HT1080 (cell line): ENCODE results near the gene SLC5A11. TPM values are rescaled to one million over a fixed set of nuclear protein-coding genes. Genes with fewer than 3 reads are reported as not detected.
A peak's percentile ranks its signal among the peaks of the same experiment; 100 is the strongest.
"Not testable (repeated sequence)": the region's sequence is repeated elsewhere in the genome, so short reads cannot be mapped to it uniquely, and the experiment has no call there.

ENCODE experiments used
- DNase-seq: peaks from one replicate; pipeline ENCODE4 v3.0.0-alpha.2; 2015; ENCODE audit warnings: low read depth
- total RNA-seq: library from RNA; depleted of rRNA; stranded (reverse); fragments of >200 nt; shearing (Covaris generic); gene quantifications from 2 replicates; pipeline ENCODE4 v1.2.3, GENCODE V29; 2014

The SLC5A11 gene
- total RNA-seq, 1 experiment from 2014 or later: 0.06 TPM

DNA sequence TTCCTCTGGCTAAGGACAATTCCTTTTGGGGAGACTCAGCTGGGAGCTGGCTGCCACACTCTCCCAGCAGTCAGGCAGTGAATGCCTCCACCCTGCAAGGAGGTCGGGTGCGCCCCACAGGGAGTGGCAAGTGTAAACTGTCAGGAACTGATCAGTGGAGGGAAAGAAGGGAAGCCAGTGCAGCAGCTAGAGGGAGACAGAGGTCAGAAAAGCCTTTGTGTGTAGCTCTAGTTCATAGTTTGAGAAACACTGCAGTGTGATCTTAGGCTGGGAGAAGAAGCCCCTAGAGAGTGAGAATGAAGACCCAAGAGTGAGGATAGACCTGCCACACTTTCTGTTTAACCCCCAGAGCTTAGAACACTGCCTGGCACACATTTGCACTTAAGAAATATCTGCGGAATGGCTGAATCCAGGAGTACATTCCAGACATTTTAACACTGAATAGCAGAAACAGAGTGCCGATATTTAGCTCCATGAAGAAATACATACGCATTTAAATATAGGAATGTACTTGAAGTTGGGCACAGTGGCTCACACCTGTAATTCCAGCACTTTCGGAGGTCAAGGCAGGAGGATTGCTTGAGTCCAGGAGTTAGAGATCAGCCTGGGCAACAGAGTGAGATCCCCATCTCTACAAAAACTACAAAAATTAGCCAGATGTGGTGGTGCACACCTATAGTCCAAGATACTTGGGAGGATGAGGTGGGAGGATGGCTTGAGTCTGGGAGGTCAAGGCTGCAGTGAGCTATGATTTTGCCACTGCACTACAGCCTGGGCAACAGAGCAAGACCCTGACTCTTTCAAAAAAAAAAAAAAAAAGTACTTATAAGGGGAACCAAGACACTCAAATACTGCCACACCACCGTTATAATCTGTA is 11.1 kb upstream of the SLC5A11 start:
- DNase-seq: peak; percentile 60

DNA sequence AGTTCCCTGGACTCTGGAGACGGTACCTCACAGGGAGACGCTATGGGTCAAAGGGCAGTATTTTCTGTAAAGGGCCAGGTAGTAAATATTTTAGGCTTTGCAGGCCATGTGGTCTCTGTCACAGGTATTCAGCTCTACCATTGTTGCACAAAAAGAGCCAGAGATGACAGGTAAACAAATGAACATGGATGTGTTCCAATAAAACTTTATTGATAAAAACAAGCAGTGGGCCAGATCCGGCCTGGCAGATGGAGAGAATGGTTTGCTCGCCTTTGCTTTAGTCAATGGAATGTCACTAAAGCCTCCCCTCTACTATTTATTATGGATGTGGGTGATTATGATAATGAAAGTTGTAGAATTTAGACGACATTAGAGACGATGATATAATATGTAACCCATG is 8.9 kb upstream of the SLC5A11 start:
- DNase-seq: no peak

DNA sequence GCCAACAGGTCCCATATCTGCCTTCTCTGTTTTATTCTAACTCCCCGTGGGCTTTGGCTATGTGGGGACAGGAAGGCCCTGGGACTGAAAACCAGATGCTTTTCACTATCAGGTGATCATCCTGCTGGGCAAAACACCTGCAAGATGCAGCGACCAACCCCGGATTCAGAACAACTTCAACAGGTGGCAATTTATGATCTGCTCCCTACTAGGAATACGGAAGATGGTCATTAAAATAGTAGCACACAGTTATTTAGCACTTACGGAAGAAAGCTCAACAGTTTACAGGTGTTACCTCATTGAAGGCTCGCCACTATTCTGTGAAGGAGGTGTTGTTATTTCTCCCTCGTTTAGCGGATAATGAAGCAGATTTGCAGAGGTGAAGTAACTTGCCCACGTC is 7.8 kb upstream of the SLC5A11 start:
- DNase-seq: no peak

DNA sequence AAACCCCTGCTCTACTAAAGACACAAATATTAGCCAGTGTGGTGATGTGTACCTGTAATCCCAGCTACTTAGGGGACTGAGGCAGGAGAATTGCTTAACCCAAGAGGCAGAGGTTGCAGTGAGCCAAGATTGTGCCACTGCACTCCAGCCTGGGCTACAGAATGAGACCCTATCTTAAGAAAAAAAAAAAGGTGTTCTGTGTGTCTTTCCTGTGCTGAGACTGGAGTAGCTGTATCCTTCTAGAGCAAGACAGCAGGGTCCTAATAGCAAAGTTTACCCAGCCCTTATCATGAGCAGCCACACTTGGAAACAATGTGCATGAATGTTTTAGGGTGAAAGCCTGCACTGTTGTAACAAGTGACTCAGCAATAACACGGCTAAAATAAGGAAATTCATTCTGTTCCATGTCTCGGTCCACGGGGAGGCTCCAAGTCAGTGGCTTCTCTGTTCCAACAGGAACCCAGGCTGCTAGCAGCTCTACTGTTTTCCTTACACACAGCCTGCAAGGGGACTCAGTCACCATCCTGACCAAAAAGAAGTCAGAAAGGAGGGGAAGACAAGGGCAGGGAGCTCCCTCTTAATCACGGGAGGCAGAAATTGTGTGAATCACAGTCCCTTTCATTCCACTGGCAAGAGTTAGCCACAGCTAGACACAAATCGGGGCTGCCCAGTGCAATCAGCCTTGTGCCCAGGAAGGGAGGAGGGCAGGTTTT is 7.1 kb upstream of the SLC5A11 start:
- DNase-seq: peak; percentile 65

DNA sequence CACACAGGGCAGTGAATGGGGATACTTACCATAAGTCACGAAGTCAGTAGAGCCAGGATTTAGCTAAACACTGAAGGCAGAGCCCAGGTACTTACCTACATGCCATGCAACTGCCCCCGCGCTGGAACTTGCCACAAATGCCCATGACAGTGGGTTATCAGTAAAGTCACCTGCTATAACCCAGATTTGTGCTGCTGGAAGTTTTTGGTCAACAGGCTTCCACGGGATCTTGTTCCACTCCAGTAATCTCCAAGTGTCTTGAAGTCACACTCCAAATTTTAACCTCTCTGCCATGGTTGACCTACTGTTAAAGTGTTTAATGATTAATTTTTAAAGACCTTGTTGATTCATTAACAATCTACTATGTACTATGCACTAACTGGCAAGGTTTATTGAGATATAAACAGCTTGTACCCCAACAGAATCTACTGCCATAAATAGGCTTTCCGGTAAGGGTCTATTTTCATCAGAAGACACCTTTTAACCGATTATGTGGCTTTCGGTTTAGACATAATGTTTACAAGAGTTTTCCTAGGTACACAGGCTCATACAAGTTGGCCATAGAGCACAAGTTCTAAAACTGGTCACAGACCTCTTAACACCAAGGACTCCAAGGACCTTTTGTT is 6.3 kb upstream of the SLC5A11 start:
- DNase-seq: no peak

DNA sequence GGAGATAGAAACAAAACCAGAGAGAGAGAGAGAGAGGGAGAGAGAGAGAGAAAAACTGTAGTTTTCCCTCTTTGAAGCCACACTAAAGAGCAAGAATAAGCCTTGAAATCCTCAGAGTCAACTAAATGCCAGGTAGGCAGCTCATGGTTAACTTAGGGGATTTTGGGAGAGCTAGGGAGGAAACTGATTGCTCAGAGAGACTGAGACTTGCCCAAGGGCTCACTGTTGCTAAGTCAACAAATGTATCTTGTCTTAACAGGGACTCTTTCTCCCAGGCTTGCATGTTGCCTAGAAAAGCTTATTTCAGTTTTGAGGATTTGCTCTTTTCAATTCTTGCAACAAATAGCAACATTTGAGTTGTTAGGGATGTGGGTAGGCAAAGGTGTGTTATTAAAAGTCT is 4.5 kb upstream of the SLC5A11 start:
- no peak for DNase-seq

DNA sequence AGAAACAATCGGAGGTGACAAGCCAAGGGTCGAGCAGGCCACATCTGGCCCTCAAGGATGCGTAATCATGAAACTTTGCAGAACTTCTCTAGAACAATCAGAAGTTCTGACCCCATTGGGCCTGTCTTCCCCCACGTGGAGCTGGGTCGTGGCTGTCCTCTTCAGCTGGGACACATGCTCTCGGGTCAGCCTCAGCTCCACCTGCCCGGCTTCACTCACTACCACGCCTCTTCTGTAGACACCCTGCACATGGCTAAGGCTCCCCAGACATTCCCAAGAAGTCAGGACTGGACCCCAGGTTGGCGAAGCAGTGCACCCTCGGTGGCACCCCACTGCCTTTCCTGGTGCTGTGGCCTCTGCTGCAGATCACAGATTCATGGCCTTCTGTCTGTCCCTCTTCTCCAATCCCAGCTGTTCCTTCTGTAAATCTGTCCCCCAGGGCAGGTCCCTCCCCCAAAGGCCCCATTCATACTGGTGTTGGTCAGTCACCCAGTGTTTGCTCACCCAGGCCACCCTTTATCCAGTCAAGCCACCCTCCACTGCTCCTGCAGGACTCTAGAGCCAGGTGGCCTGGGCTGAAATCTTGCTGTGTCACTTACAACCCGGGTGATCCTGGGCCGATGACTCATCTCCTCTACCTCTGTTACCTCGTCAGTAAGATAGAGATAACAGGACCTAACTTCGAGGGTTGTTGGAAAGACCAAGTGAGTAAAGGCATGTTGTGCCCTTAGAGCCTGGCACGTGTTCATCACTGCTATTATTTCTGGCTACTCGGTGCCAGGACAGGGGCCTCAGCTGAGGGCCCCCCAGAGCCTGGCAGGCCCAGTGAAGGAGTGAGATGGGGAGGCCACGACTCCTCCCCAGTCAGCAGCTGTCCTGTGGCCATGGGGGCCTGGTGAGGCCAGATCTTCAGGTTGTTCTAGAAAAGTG is 1.4 kb upstream of the SLC5A11 start:
- peak; percentile 43 for DNase-seq

DNA sequence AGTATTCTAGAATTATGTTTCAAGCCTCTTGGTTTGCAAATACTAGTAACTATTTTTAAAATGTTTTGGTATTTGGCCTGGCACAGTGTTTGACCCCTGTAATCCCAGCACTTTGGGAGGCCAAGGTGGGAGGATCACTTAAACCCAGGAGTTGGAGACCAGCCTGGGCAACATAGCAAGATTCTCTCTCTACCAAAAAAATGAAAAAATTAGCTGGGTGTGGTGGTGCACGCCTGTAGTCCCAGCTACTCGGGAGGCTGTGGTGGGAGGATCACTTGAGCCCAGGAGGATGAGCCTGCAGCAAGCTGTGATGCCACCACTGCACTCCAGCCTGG is 765 bp upstream of the SLC5A11 start:
- DNase-seq: not testable (repeated sequence)

DNA sequence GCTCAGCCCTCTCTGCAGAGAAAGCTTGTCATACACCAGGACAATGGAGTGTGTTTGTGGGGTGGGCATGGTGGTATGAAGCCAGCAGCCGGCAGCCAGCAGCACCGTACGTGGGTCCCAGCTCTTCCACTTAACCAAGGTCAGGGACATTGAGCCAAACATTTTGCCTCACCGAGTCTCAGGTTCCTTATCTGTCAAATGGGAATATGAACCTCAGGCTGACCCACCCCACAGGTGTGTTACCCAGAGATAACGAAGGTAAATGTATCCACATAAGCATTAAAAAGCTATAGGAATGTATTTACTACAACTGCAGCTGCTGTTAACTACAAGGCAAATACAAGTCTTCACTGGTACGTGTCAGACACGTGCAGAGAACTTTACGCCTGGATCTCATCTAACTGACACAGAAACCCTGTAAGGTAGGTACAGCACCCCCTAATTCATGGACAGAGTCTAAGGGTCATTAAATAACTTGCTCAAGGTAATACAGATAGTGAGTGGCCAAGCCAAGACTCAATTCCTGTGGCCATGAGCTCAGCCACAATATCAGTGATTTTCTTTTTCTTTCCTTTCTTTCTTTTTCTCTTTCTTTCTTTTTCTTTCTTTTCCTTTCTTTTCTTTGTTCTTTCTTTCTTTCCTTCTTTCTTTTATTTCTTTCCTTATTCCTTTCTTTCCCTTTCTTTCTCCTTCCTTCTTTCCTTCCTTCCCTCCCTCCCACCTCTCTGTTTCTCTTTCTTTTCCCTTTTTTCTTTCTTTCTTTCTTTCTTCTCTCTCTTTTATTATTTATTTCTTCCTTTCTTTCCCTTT is 990 bp downstream of the SLC5A11 start:
- DNase-seq: no peak

DNA sequence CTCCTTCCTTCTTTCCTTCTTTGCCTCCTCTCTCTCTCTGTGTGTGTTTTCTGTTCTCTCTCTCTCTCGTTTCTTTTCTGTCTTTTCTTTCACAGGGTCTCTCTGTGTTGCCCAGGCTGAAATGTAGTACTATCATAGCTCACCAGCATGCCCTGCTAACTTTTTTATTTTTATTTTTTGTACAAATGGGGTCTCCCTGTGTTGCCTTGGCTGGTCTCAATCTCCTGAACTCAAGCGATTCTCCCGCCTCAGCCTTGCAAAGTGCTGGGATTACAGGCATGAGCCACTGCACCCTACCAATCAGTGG is 1.5 kb downstream of the SLC5A11 start:
- no peak for DNase-seq

DNA sequence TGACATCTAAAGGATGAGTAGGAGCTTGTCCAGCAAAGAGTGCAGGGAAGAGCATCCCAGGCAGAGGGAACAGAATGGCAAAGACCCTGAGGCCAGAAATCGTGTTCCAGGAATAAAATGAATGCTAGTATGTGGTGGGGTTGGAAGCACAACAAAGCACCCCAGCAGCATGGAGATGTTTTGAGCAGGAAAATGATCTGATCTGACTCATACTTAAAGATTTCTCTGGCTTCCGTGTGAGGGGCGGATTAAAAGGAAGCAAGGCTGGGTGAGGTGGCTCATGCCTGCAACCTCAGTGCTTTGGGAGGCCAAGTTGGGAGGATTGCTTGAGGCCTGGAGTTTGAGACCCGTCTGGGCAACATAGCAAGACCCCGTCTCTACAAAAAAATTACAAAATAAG is 2.3 kb downstream of the SLC5A11 start:
- DNase-seq: peak; percentile 88

DNA sequence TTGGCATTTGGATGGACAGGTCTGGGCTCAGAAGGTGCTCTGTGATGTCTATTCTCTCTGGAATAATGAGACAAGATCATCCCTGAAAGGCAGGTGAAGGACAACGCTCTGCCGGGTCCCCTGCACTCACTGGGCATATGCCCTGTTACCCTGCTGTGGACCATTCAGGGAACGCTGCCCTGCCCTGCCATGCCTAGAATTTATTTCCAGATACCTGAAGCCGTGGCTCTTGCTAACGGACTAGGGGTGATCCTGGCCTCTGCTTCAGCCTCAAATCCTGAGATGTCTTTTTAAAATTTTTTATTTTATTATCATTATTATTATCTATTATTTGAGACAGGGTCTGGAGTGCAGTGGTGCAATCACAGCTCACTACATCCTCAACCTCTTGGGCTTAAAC is 3.9 kb downstream of the SLC5A11 start:
- DNase-seq: no peak

DNA sequence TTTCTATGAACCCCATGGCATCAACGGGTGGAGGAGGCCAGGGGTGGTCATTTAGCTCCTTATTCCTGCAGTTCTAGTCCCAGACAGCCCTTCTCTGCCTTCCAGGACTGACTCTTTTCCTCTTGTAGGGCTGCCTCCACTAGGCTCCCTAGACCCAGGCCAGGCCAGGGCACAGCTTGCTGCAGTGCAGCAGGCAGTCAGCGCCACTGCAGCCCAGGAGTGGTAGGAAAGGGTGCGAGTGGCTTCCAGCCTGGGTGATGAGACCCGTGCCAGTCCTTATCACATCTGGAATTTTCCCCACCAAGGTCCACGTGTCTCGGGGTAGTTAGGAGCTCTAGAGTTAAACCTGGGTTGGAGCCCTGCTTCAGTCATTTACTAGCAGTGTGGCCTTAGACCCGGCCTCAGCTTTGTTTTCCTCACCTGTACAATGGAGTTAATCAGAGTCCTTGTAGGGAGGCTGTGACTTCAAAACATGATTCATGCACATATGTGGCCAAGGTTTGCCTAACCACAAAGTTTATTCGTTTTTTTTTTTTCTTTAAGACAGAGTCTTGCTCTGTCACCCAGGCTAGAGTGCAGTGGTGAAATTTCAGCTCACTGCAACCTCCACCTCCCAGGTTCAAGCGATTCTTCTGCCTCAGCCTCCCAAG is 4.7 kb downstream of the SLC5A11 start:
- DNase-seq: peak; percentile 82

DNA sequence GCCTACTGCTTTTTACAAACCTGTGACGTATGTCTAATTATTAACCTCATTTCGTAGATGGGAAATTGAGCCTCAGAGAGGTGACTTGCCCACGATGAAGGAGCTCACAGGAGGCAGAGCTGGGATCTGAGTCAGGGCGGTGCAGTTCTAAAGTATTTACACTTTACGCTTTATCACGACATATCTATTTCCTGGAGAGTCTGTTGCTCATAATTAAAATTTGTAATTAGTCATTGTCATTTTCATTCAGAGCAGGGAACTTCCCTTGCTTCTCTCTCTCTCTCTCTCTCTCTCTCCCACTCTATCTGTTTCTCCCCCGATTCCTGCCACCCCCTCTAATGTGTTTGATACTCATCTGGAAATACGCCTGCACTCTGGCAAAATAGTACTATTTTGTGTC is 5.9 kb downstream of the SLC5A11 start:
- no peak for DNase-seq

DNA sequence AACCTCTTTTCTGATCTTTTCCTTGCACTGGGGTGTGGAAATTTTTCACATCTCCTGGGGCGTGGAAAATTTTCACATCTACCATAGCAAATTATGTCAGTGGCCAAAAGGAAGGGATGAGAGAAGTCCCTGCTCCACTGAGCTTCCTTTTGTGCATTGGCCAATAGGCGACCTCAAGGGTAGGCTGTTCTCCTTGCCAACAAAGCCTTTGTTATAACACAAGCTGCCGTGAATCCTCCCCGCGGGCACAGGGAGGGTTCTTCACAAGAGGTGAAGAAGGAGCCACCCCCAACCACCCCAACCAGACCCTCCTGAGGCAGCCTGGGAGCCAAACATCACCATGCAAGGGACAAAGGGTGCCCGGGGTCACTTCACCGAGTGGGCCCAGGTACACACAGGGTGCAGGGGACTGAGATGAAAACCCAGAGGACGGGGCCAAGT is 6.5 kb downstream of the SLC5A11 start:
- no peak for DNase-seq

DNA sequence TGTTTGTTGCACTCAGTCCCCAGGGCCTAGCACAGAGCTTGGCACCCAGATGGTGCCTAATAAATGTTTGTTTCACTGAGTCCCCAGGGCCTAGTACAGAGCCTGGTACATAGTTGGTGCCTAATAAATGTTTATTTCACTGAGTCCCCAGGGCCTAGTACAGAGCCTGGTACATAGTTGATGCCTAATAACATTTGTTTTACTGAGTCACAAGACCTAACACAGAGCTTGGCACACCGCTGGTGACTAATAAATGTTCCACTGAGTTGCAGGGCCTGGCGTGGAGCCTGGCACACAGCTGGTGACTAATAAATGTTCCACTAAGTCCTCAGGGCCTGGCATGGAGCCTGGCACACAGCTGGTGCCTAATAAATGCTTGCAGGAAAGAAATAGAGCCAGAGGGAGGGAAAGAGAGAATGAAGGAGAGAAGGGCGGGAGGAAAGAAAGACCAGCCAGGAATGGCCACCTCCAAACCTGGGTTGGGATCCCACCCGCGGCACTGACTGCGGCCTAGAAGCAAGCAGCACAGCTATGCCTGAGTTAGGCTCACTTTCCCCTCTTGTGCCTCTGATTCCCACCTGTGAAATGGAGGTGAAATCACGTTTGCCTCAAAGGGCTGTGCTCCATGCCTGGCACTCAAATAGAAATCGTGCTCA is 7.5 kb downstream of the SLC5A11 start:
- no peak for DNase-seq

DNA sequence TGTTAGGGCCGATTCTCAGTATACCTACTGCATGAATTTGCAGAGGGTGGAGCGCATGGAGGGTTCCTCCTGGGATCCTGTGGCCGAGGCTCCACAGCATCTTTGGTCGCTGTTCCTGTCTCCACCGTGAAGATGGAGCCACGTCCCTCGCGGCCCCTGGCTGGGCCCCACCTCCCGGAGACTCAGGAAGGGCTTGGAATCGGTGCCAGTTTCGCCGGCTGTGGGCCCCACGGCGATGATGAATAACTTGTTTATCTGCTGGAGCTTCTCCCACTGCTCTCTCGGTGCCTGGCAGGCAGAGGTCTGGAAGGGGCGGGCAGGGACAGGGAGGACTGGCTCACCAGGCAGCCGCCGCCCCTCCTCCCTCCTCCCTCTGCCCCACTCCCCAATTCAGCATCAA is 8.1 kb downstream of the SLC5A11 start:
- DNase-seq: peak; percentile 63

DNA sequence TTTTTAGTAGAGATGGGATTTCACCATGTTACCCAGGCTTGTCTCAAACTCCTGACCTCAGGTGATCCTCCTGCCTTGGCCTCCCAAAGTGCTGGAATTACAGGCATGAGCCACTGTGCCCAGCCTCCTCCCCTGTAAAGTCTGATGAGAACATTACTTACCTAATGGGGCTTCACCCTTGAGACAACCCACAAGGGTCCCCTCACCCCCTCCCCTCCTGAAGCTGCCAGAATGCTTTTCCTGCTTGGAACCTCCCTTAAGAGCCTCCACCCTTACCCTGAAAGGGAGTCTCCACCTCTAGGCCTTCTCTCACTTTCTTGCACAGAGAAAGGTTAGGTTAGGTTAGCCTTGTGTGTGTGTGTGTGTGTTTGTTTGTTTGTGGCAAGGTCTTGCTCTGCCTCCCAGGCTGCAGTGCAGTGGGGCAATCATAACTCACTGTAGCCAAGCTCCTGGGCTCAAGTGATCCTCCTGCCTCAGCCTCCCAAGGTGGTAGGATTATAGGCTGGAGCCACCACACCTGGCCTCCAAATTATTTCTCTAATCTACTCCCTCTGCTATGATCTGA is 8.9 kb downstream of the SLC5A11 start:
- no peak for DNase-seq

DNA sequence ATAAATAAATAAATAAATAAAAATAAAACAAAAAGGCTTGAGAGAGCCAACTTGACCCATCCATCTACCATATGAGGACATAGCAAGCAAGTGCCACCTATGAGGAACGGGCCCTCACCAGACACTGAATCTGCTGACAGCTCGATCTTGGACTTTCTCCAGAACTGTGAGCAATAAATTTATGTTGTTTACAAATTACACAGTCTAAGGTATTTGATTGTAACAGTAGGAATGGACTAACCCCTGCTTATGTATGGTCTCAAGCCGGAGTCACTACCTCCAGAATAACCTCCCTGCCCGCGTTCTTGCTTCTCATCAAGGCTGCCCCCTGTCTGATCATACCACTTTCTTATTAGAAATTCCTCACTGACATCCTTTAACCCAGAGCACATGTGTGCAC is 9.9 kb downstream of the SLC5A11 start:
- DNase-seq: no peak
